DOHH2 (cell line): ENCODE measurements around the gene PTPRK.

ENCODE experiments used
- H3F3A ChIP-seq: fragments of 200-600 bp; sonication (generic), shearing (Covaris generic); 2 replicates; pipeline ENCODE4 v1.6.0; 2016; ENCODE audit warnings: antibody characterized with exemption, mild to moderate bottlenecking; ENCODE audit not compliant: control insufficient read depth, insufficient read depth
- H3K27ac ChIP-seq: fragments of 200-600 bp; sonication (generic); 2 replicates; pipeline ENCODE4 v1.5.1; 2014; ENCODE audit warnings: low read depth, mild to moderate bottlenecking, low read length, moderate library complexity
- H3K27me3 ChIP-seq: fragments of 200-600 bp; sonication (generic); 2 replicates; pipeline ENCODE4 v1.6.1; 2014; ENCODE audit warnings: mild to moderate bottlenecking, low read length, mixed read lengths; ENCODE audit not compliant: control insufficient read depth
- H3K36me3 ChIP-seq: fragments of 200-600 bp; sonication (generic); 2 replicates; pipeline ENCODE4 v1.6.1; 2014; ENCODE audit warnings: mild to moderate bottlenecking, low read length, moderate library complexity, mixed read lengths; ENCODE audit not compliant: control insufficient read depth
- H3K4me1 ChIP-seq: fragments of 200-600 bp; sonication (generic); 2 replicates; pipeline ENCODE4 v1.6.1; 2014; ENCODE audit warnings: mild to moderate bottlenecking, low read length, mixed read lengths; ENCODE audit not compliant: control insufficient read depth
- H3K4me2 ChIP-seq: fragments of 200-600 bp; sonication (generic); 2 replicates; pipeline ENCODE4 v1.6.0; 2014; ENCODE audit warnings: mild to moderate bottlenecking, low read length, moderate library complexity
- H3K4me3 ChIP-seq: fragments of 200-600 bp; sonication (generic); 2 replicates; pipeline ENCODE4 v1.5.1; 2014; ENCODE audit warnings: mild to moderate bottlenecking, low read length, mixed read lengths
- H3K79me2 ChIP-seq: fragments of 200-600 bp; sonication (generic); 2 replicates; pipeline ENCODE4 v1.6.1; 2014; ENCODE audit warnings: mild to moderate bottlenecking, low read length, mixed read lengths; ENCODE audit not compliant: control insufficient read depth
- H3K9me2 ChIP-seq: fragments of 200-600 bp; sonication (generic); replicated peaks from 2 replicates; pipeline ENCODE4 v1.6.1; 2014; ENCODE audit warnings: mild to moderate bottlenecking, low read length, mixed read lengths; ENCODE audit not compliant: control insufficient read depth
- H3K9me3 ChIP-seq: fragments of 200-600 bp; sonication (generic); 2 replicates; pipeline ENCODE4 v1.6.1; 2014; ENCODE audit warnings: antibody characterized with exemption, low read length, mixed read lengths; ENCODE audit not compliant: control insufficient read depth, insufficient read depth
- H4K20me1 ChIP-seq: fragments of 200-600 bp; sonication (generic); 2 replicates; pipeline ENCODE4 v1.6.0; 2014; ENCODE audit warnings: low read depth, mild to moderate bottlenecking, antibody characterized with exemption, low read length, moderate library complexity; ENCODE audit not compliant: control insufficient read depth, insufficient read depth
- EZH2phosphoT487 ChIP-seq: fragments of 200-600 bp; sonication (generic); IDR thresholded peaks from 2 replicates; pipeline ENCODE4 v1.6.1; 2017; ENCODE audit warnings: borderline replicate concordance, mild to moderate bottlenecking, antibody characterized with exemption, low read length, moderate library complexity, mixed read lengths
- TF ChIP-seq, protein P1 (sequence below): fragments of 200-600 bp; sonication (generic); IDR thresholded peaks from one replicate; pipeline ENCODE4 v1.5.1; 2014; ENCODE audit warnings: antibody characterized with exemption, mild to moderate bottlenecking, low read depth, low read length; ENCODE audit not compliant: poor library complexity, severe bottlenecking

PTPRK gene

DNA sequence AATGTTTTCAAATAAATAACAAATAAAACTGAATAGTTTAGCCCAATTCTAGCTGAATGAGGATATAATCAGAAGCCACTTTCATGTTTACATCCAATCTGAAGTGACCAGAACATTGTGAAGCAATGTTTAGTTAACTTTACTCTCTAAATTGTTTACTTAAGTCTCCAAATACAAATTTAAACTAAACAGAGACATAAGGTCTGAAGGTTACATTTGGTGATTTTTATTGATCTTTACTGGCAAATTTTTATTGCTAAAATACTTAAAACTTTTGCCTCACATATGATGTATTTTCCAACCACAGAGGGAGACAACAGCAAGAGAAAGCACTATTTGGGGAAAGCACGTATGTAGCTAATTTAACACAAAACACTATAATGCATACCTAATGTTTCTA, 512.7 kb downstream of the PTPRK start:
- H3K27ac ChIP-seq: no peak overlapping the region
- no peaks in the 10 kb centered on the region for H3K9me3 ChIP-seq
- H3K27me3 ChIP-seq: no peaks in the 10 kb centered on the region
- no peak overlapping the region for H3K4me2 ChIP-seq
- no peak overlapping the region for H3K4me3 ChIP-seq
- TF ChIP-seq, protein P1, sequence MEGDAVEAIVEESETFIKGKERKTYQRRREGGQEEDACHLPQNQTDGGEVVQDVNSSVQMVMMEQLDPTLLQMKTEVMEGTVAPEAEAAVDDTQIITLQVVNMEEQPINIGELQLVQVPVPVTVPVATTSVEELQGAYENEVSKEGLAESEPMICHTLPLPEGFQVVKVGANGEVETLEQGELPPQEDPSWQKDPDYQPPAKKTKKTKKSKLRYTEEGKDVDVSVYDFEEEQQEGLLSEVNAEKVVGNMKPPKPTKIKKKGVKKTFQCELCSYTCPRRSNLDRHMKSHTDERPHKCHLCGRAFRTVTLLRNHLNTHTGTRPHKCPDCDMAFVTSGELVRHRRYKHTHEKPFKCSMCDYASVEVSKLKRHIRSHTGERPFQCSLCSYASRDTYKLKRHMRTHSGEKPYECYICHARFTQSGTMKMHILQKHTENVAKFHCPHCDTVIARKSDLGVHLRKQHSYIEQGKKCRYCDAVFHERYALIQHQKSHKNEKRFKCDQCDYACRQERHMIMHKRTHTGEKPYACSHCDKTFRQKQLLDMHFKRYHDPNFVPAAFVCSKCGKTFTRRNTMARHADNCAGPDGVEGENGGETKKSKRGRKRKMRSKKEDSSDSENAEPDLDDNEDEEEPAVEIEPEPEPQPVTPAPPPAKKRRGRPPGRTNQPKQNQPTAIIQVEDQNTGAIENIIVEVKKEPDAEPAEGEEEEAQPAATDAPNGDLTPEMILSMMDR: no peak
- TF ChIP-seq EZH2phosphoT487: no peak
- H3K79me2 ChIP-seq: no peaks in the 10 kb centered on the region
- H3K9me2 ChIP-seq: no peaks in the 10 kb centered on the region
- no peaks in the 10 kb centered on the region for H3F3A ChIP-seq
- no peaks in the 10 kb centered on the region for H4K20me1 ChIP-seq
- H3K36me3 ChIP-seq: no peaks in the 10 kb centered on the region
- no peaks in the 10 kb centered on the region for H3K4me1 ChIP-seq

DNA sequence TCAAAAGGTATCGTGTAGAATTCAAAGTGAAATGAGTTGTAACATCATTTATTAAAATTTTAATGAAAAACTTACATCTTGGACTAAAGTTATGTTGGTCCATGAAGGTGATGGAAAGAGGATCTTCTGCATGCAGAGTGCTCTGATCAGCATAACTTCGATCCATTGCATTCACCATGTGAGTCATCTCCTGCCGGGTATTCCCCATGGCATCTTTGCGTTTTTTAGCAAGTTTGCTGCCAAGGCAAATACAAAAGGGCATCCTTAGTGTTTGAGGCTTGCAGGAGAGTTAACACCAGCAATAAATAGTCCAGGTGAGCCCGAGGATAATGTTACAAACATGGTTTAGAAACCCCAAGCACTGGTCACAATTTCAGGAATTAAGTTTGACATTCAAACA, 515.4 kb downstream of the PTPRK start:
- Histone ChIP-seq H3K27ac (no peak overlapping the region), H4K20me1 (no peaks in the 10 kb centered on the region), H3K36me3 (no peaks in the 10 kb centered on the region), H3K4me1 (no peaks in the 10 kb centered on the region), H3K4me3 (no peak overlapping the region), H3K9me2 (no peaks in the 10 kb centered on the region), H3K27me3 (no peaks in the 10 kb centered on the region), H3F3A (no peaks in the 10 kb centered on the region), H3K79me2 (no peaks in the 10 kb centered on the region), H3K4me2 (no peak overlapping the region), H3K9me3 (no peaks in the 10 kb centered on the region)
- no peak for TF ChIP-seq EZH2phosphoT487
- TF ChIP-seq, protein P1: no peak

DNA sequence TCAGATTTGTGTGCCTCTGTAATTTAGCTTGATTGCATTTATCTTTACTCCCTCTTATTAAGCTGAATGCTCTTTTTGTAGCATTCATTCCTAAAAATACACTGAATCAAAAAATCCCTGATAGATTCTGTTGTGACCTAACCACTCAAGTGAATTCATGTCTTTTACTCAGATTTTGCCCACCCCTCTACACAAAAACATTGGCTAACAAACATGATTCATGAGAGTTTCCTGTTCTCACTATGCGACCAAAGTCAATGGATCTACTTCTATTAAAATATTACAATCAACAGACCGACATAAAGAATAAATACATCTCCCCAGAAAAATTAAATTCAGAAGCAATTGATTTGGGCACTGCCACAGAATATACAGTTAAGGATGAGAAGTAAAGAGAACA, 520.0 kb downstream of the PTPRK start:
- Histone ChIP-seq H3K4me3 (no peak overlapping the region), H3K36me3 (no peaks in the 10 kb centered on the region), H4K20me1 (no peaks in the 10 kb centered on the region), H3K4me1 (no peaks in the 10 kb centered on the region), H3K4me2 (no peak overlapping the region), H3K9me3 (no peaks in the 10 kb centered on the region), H3K27ac (no peak overlapping the region), H3K9me2 (no peaks in the 10 kb centered on the region), H3K79me2 (no peaks in the 10 kb centered on the region), H3F3A (no peaks in the 10 kb centered on the region), H3K27me3 (no peaks in the 10 kb centered on the region)
- no peak for TF ChIP-seq EZH2phosphoT487
- TF ChIP-seq, protein P1: no peak

DNA sequence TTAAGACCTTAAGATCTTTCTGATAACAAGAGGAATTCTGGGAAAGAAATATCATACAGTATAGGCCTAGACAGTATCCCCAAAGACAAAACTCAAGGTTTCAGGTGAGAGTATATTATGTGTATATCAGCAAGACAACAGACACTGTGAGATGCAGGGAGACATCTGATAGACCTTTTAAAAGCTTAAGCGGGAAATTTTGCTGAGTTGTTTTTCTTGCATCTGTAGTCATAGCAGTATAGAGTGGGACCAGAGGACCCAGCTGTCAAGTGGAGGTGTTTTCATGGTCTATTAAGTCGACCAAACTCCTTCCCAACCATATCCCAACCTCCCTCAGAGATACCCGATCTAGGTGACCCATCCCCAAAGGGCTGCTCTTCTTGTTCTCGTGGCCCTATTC, 521.4 kb downstream of the PTPRK start:
- Histone ChIP-seq H3K79me2 (no peaks in the 10 kb centered on the region), H3K4me2 (no peak overlapping the region), H3K4me1 (no peaks in the 10 kb centered on the region), H3K27ac (no peak overlapping the region), H3K9me2 (no peaks in the 10 kb centered on the region), H4K20me1 (no peaks in the 10 kb centered on the region), H3K9me3 (no peaks in the 10 kb centered on the region), H3K27me3 (no peaks in the 10 kb centered on the region), H3K36me3 (no peaks in the 10 kb centered on the region), H3K4me3 (no peak overlapping the region), H3F3A (no peaks in the 10 kb centered on the region)
- no peak for TF ChIP-seq EZH2phosphoT487
